Upper lobe of left lung (tissue), 6 donors: ENCODE measurements around the gene NR2E3. TPM values are rescaled to one million over a fixed set of nuclear protein-coding genes. Genes with fewer than 3 reads are reported as not detected.

ENCODE experiments used
- ATAC-seq, 2 donors: fragments of 200-7000 bp; cut with Tn5 transposase; one replicate each; pipeline ENCODE4 v1.9.1; 2022; ENCODE audit warnings: mild to moderate bottlenecking in 2 of 2, moderate library complexity in 2 of 2; ENCODE audit not compliant: low FRiP score in 2 of 2
- DNase-seq, 2 donors: peaks; one replicate each; pipeline ENCODE4 v3.0.0-alpha.2; 2019 to 2020
- H3K27ac ChIP-seq, 4 donors: fragments of 200-600 bp; sonication (generic); one replicate each; pipeline ENCODE4 v1.5.1; 2016 to 2019
- H3K27me3 ChIP-seq, 4 donors: fragments of 200-600 bp; sonication (generic); one replicate each; pipeline ENCODE4 v1.5.1; 2017 to 2019
- H3K36me3 ChIP-seq, 4 donors: fragments of 200-600 bp; sonication (generic); one replicate each; pipeline ENCODE4 v1.5.1; 2016 to 2019
- H3K4me1 ChIP-seq, 4 donors: fragments of 200-600 bp; sonication (generic); one replicate each; pipeline ENCODE4 v1.5.1; 2018 to 2019
- H3K4me3 ChIP-seq, 4 donors: fragments of 200-600 bp; sonication (generic); one replicate each; pipeline ENCODE4 v1.5.1; 2017 to 2019; ENCODE audit warnings: mild to moderate bottlenecking in 2 of 4, moderate library complexity in 1 of 4
- H3K9me3 ChIP-seq, 4 donors: fragments of 200-600 bp; sonication (generic); one replicate each; pipeline ENCODE4 v1.5.1; 2018 to 2019
- CTCF ChIP-seq, 6 experiments: fragments of 450-650 bp in 4 of 6; fragments of 200-600 bp in 2 of 6; sonication (generic) in 2 of 6; IDR thresholded peaks; one replicate each; pipeline ENCODE4 v1.5.1; 2016 to 2019; ENCODE audit warnings: antibody characterized with exemption in 6 of 6
- EP300 ChIP-seq, 4 donors: sonication (generic); formaldehyde crosslinking; IDR thresholded peaks; one replicate each; pipeline ENCODE4 v1.5.1; 2017; ENCODE audit warnings: antibody characterized with exemption in 4 of 4, control low read depth in 2 of 4
- POLR2A ChIP-seq, 4 donors: fragments of 450-650 bp; IDR thresholded peaks; one replicate each; pipeline ENCODE4 v1.5.1; 2016 to 2017; ENCODE audit warnings: antibody characterized with exemption in 4 of 4, mild to moderate bottlenecking in 2 of 4
- POLR2AphosphoS5 ChIP-seq, 2 donors: sonication (generic); formaldehyde crosslinking; IDR thresholded peaks; one replicate each; pipeline ENCODE4 v1.5.1; 2017; ENCODE audit warnings: antibody characterized with exemption in 2 of 2
- WGBS, 2 donors: methylation state at CpG; one replicate each; pipeline ENCODE4 v1.1.5; 2017 to 2018; 5-methylcytosine and 5-hydroxymethylcytosine counted together
- total RNA-seq, 6 donors: library from RNA; depleted of rRNA in 4 of 6; stranded (reverse); fragments of >200 nt in 4 of 6; gene quantifications; one replicate each; pipeline versions ENCODE4 v1.1.0 to v1.2.1, GENCODE V29; 2016 to 2021
- donor health status: DM: no; HTN: no; CAD: no; lungs with moderate emphysema.
- donor health status: DM: no; HTN: yes; CAD: no; lungs with severe emphysema.

Gene NR2E3
- total RNA-seq, 6 donors from 2014 or later = 0.43 to 3.1 (median 1.5) TPM; not detected in 2

DNA sequence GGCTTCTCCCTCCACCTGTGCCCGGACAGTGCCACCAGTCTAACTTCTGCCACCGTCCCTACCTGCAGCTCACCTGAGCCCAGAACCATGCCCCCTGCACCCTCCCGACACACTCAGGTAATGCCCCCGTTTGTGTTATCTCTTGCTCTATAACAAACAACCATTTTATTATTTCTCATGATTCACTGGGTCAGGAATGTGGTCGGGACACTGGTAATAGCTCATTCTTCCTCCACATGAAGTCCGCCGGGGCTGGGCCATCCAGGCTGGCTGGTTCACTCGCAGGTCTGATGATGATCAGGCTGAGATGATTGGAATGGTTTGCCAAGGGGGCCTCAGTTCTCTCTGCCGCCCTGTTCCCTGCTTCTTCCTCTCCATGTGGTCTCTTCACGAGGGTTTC is 20.3 kb upstream of the NR2E3 start:
- Histone ChIP-seq H3K9me3 (no peaks in the 10 kb centered on the region), H3K27me3 (no peaks in the 10 kb centered on the region), H3K27ac (no peak overlapping the region), H3K36me3 (no peaks in the 10 kb centered on the region), H3K4me3 (no peak overlapping the region), H3K4me1 (no peaks in the 10 kb centered on the region)
- ATAC-seq = no peak
- DNase-seq = no peak
- WGBS, 2 donors = 77 to 81% methylated on average over 9 to 10 of the region's 10 CpGs
- TF ChIP-seq POLR2A (IDR thresholded peaks at IDR 0.05) (no peak), EP300 (IDR thresholded peaks at IDR 0.05) (no peak), CTCF (IDR thresholded peaks at IDR 0.05) (no peak), POLR2AphosphoS5 (IDR thresholded peaks at IDR 0.05) (no peak)

DNA sequence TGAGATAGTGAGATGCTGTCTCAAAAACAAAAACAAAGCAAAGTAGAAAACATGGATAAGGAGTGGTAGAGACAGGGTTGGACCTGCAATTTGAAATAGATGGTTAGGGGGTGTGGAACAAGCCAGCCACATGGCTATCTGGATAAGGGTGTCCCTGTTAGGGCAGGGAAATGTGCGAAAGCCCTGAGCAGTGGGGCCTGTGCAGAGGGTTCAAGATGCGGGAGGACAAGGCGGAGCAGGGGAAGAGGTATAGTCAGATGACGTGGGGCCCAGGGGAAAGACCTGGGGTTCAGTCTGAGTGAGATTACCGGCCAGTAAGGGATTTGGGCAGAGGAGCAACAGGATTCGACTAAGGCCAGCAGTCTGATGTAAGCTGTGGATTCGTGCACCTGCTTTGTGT is 18.4 kb upstream of the NR2E3 start:
- no peak overlapping the region for H3K27ac ChIP-seq
- no peak for DNase-seq
- no peak for ATAC-seq
- no peak overlapping the region for H3K4me3 ChIP-seq
- no peak for TF ChIP-seq POLR2A (IDR thresholded peaks at IDR 0.05)
- H3K27me3 ChIP-seq = no peaks in the 10 kb centered on the region
- H3K36me3 ChIP-seq = no peaks in the 10 kb centered on the region
- no peaks in the 10 kb centered on the region for H3K9me3 ChIP-seq
- 85 to 92% methylated on average over 7 of the region's 7 CpGs for WGBS, 2 donors
- no peaks in the 10 kb centered on the region for H3K4me1 ChIP-seq

GRCh38 chr15:71792521-71792920 is 17.8 kb upstream of the NR2E3 start:
- H3K9me3 ChIP-seq = no peaks in the 10 kb centered on the region
- H3K36me3 ChIP-seq = no peaks in the 10 kb centered on the region
- DNase-seq (no peak), ATAC-seq (no peak)
- no peak for TF ChIP-seq CTCF (IDR thresholded peaks at IDR 0.05)
- no peak for TF ChIP-seq EP300 (IDR thresholded peaks at IDR 0.05)
- no peak for TF ChIP-seq POLR2A (IDR thresholded peaks at IDR 0.05)
- TF ChIP-seq POLR2AphosphoS5 (IDR thresholded peaks at IDR 0.05) = no peak
- no peak overlapping the region for H3K27ac ChIP-seq
- no peaks in the 10 kb centered on the region for H3K4me1 ChIP-seq
- 42 to 47% methylated on average over 2 of the region's 2 CpGs for WGBS, 2 donors
- H3K27me3 ChIP-seq = no peaks in the 10 kb centered on the region
- no peak overlapping the region for H3K4me3 ChIP-seq

GRCh38 chr15:71798641-71799040 is 11.7 kb upstream of the NR2E3 start:
- WGBS, 2 donors = 79 to 85% methylated on average over 6 of the region's 6 CpGs
- Histone ChIP-seq H3K4me1 (peaks cover 0 to 4% (median 0%) of the 10 kb centered on the region in 4 donors), H3K4me3 (no peak overlapping the region), H3K27ac (no peak overlapping the region), H3K27me3 (no peaks in the 10 kb centered on the region), H3K36me3 (no peaks in the 10 kb centered on the region), H3K9me3 (no peaks in the 10 kb centered on the region)
- no peak for DNase-seq
- no peak for ATAC-seq
- TF ChIP-seq EP300 (IDR thresholded peaks at IDR 0.05) = no peak
- no peak for TF ChIP-seq POLR2AphosphoS5 (IDR thresholded peaks at IDR 0.05)
- TF ChIP-seq POLR2A (IDR thresholded peaks at IDR 0.05) = no peak

DNA sequence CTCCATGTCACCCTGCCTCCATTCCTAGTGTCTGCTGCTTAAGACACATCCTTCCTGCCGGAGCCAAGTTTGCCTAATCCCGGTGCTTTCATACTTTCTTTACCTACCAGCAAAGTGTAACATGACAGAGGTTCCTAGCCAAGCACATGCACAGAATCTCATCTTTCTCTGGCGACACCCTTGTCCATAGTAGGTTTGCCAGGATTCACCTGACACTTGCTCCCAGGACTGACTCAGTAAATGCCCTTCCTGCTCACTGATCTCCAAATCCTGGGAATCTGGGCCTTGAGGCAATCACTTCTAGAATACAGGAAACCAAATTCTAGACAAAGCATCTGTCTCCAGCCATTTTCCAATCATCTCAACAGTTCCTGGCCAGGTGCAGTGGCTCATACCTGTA is 10.2 kb upstream of the NR2E3 start:
- H3K36me3 ChIP-seq = no peaks in the 10 kb centered on the region
- H3K4me3 ChIP-seq = no peak overlapping the region
- peaks cover 0 to 4% (median 0%) of the 10 kb centered on the region in 4 donors for H3K4me1 ChIP-seq
- TF ChIP-seq CTCF (IDR thresholded peaks at IDR 0.05) (no peak), EP300 (IDR thresholded peaks at IDR 0.05) (no peak), POLR2A (IDR thresholded peaks at IDR 0.05) (no peak), POLR2AphosphoS5 (IDR thresholded peaks at IDR 0.05) (no peak)
- H3K27me3 ChIP-seq = no peaks in the 10 kb centered on the region
- no peaks in the 10 kb centered on the region for H3K9me3 ChIP-seq
- WGBS, 2 donors = 95 to 97% methylated on average over 3 of the region's 3 CpGs
- no peak for ATAC-seq
- DNase-seq = no peak
- H3K27ac ChIP-seq = no peak overlapping the region
